ENCODE results near the gene SEPTIN1. TPM values are rescaled to one million over a fixed set of nuclear protein-coding genes. Genes with fewer than 3 reads are reported as not detected.
A peak's percentile ranks its signal among the peaks of the same experiment; 100 is the strongest.

Gene SEPTIN1
- total and polyA plus RNA-seq, 2 of the 13 experiments (the other 11 are each of a cell fraction or from before 2014, with no cell fraction given): 0.18 to 0.67 TPM

DNA sequence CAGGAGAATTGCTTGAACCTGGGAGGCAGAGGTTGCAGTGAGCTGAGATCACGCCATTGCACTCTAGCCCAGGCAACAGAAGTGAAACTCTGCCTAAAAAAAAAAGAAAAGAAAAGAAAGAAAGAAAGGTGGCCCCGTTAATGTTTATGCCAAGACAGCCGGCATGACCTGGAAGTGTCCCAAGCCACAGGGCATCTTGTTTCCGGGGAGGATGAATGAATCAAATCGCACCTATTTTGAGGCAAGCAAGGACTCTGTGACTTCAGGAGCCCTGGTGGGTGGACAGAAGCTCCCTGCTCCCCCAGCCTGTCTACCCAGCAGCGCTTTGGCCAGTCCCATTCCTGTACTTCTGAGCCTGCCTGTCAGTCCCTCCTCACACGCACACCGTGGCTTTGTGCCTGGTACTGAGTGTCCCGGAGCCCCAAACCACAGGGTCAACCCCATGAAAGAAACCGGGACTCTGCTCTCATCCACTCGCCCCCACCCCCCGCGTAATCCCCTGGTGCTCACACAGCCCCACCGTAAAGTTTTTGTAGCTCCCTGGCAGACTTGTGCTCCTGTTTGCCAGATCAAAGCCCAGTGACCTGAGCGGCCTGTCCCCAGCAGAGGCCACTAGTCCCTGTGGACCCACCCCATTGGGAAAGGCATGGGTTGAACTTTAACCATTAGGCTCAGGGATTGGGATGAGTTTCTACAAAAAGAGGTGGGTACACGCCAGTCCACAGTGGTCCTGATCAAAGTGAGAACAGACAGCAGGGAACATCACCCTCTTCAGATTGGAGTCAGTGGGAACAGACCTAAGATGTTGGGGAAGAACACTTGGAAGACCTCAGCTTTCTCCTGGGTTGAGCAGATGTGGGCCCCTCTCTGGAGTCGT, 46.5 kb downstream of the SEPTIN1 start (continued):
- TF ChIP-seq, protein P1, sequence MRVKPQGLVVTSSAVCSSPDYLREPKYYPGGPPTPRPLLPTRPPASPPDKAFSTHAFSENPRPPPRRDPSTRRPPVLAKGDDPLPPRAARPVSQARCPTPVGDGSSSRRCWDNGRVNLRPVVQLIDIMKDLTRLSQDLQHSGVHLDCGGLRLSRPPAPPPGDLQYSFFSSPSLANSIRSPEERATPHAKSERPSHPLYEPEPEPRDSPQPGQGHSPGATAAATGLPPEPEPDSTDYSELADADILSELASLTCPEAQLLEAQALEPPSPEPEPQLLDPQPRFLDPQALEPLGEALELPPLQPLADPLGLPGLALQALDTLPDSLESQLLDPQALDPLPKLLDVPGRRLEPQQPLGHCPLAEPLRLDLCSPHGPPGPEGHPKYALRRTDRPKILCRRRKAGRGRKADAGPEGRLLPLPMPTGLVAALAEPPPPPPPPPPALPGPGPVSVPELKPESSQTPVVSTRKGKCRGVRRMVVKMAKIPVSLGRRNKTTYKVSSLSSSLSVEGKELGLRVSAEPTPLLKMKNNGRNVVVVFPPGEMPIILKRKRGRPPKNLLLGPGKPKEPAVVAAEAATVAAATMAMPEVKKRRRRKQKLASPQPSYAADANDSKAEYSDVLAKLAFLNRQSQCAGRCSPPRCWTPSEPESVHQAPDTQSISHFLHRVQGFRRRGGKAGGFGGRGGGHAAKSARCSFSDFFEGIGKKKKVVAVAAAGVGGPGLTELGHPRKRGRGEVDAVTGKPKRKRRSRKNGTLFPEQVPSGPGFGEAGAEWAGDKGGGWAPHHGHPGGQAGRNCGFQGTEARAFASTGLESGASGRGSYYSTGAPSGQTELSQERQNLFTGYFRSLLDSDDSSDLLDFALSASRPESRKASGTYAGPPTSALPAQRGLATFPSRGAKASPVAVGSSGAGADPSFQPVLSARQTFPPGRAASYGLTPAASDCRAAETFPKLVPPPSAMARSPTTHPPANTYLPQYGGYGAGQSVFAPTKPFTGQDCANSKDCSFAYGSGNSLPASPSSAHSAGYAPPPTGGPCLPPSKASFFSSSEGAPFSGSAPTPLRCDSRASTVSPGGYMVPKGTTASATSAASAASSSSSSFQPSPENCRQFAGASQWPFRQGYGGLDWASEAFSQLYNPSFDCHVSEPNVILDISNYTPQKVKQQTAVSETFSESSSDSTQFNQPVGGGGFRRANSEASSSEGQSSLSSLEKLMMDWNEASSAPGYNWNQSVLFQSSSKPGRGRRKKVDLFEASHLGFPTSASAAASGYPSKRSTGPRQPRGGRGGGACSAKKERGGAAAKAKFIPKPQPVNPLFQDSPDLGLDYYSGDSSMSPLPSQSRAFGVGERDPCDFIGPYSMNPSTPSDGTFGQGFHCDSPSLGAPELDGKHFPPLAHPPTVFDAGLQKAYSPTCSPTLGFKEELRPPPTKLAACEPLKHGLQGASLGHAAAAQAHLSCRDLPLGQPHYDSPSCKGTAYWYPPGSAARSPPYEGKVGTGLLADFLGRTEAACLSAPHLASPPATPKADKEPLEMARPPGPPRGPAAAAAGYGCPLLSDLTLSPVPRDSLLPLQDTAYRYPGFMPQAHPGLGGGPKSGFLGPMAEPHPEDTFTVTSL (CRISPR knock-in tag; IDR thresholded peaks at IDR 0.05; ENCODE audit: borderline replicate concordance): no peak
- TF ChIP-seq ADNP (CRISPR knock-in tag; IDR thresholded peaks at IDR 0.05): no peak
- no peak for TF ChIP-seq ZNF101 (CRISPR knock-in tag; IDR thresholded peaks at IDR 0.05; ENCODE audit: borderline replicate concordance, low read depth)
- TF ChIP-seq SIN3B (IDR thresholded peaks at IDR 0.05; ENCODE audit: low read length): no peak
- no peak for TF ChIP-seq HOXA7 (CRISPR knock-in tag; IDR thresholded peaks at IDR 0.05)
- no peak for TF ChIP-seq U2AF1 (optimal IDR thresholded peaks at IDR 0.05; ENCODE audit: low read depth, low read length)
- TF ChIP-seq, protein P2, sequence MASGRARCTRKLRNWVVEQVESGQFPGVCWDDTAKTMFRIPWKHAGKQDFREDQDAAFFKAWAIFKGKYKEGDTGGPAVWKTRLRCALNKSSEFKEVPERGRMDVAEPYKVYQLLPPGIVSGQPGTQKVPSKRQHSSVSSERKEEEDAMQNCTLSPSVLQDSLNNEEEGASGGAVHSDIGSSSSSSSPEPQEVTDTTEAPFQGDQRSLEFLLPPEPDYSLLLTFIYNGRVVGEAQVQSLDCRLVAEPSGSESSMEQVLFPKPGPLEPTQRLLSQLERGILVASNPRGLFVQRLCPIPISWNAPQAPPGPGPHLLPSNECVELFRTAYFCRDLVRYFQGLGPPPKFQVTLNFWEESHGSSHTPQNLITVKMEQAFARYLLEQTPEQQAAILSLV (CRISPR knock-in tag; IDR thresholded peaks at IDR 0.05; ENCODE audit: borderline replicate concordance): 0 out of 2 replicates have a peak, but pooled peaks have one; percentile 15
- TF ChIP-seq, protein P3, sequence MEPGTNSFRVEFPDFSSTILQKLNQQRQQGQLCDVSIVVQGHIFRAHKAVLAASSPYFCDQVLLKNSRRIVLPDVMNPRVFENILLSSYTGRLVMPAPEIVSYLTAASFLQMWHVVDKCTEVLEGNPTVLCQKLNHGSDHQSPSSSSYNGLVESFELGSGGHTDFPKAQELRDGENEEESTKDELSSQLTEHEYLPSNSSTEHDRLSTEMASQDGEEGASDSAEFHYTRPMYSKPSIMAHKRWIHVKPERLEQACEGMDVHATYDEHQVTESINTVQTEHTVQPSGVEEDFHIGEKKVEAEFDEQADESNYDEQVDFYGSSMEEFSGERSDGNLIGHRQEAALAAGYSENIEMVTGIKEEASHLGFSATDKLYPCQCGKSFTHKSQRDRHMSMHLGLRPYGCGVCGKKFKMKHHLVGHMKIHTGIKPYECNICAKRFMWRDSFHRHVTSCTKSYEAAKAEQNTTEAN (CRISPR knock-in tag; conservative IDR thresholded peaks at IDR 0.05): peak; percentile 40; the same call in 1 of the 2 replicates
- no peak for TF ChIP-seq ZBTB1 (CRISPR knock-in tag; IDR thresholded peaks at IDR 0.05; ENCODE audit: borderline replicate concordance)
- TF ChIP-seq, protein P4, sequence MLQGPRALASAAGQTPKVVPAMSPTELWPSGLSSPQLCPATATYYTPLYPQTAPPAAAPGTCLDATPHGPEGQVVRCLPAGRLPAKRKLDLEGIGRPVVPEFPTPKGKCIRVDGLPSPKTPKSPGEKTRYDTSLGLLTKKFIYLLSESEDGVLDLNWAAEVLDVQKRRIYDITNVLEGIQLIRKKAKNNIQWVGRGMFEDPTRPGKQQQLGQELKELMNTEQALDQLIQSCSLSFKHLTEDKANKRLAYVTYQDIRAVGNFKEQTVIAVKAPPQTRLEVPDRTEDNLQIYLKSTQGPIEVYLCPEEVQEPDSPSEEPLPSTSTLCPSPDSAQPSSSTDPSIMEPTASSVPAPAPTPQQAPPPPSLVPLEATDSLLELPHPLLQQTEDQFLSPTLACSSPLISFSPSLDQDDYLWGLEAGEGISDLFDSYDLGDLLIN (CRISPR knock-in tag; IDR thresholded peaks at IDR 0.05; ENCODE audit: borderline replicate concordance): peak; percentile 75; the same call in 1 of the 2 replicates
- TF ChIP-seq RCOR2 (CRISPR knock-in tag; IDR thresholded peaks at IDR 0.05): peak; percentile 31; the same call in 1 of the 2 replicates
- 0 out of 2 replicates have a peak, but pooled peaks have one; percentile 5 for TF ChIP-seq ATF7 (IDR thresholded peaks at IDR 0.05)
- TF ChIP-seq ATF7 (CRISPR knock-in tag; IDR thresholded peaks at IDR 0.05): no peak
- TF ChIP-seq ZNF484 (CRISPR knock-in tag; IDR thresholded peaks at IDR 0.05; ENCODE audit: borderline replicate concordance, low read depth): no peak
- 0 out of 2 replicates have a peak, but pooled peaks have one; percentile 37 for TF ChIP-seq FOXJ3 (CRISPR knock-in tag; IDR thresholded peaks at IDR 0.05; ENCODE audit: borderline replicate concordance)
- 0 out of 2 replicates have a peak, but pooled peaks have one; percentile 3 for TF ChIP-seq ZNF292 (CRISPR knock-in tag; IDR thresholded peaks at IDR 0.05; ENCODE audit: borderline replicate concordance, low read depth)
- no peak for TF ChIP-seq EZH2 (conservative IDR thresholded peaks at IDR 0.05; ENCODE audit: low read depth, low read length)
- no peak for TF ChIP-seq HMGA1 (CRISPR knock-in tag; conservative IDR thresholded peaks at IDR 0.05)
- peak; percentile 95 for TF ChIP-seq SAP130 (CRISPR knock-in tag; IDR thresholded peaks at IDR 0.05; ENCODE audit: low read depth)
- TF ChIP-seq NR2C2 (CRISPR knock-in tag; IDR thresholded peaks at IDR 0.05; ENCODE audit: borderline replicate concordance): peak; percentile 67; the same call in 1 of the 2 replicates
